Mesothelial cell of epicardium (in vitro differentiated cells): ENCODE results near the gene DNAJC18. TPM values are rescaled to one million over a fixed set of nuclear protein-coding genes. Genes with fewer than 3 reads are reported as not detected.
"Not testable (repeated sequence)": the region's sequence is repeated elsewhere in the genome, so short reads cannot be mapped to it uniquely, and the experiment has no call there.

Source experiments
- DNase-seq, 2 experiments: peaks; one replicate each; pipeline ENCODE4 v3.0.0; 2021; ENCODE audit warnings: low spot score in 2 of 2; ENCODE audit not compliant: unreplicated experiment in 2 of 2
- H3K27ac Mint-ChIP-seq: 2 replicates; pipeline ENCODE4 v1.8.0; 2021; ENCODE audit warnings: mixed read lengths
- H3K27me3 Mint-ChIP-seq: 2 replicates; pipeline ENCODE4 v1.8.0; 2021; ENCODE audit warnings: low read depth, mixed read lengths
- H3K36me3 Mint-ChIP-seq: 2 replicates; pipeline ENCODE4 v1.8.0; 2021; ENCODE audit warnings: mixed read lengths
- H3K4me1 Mint-ChIP-seq: 2 replicates; pipeline ENCODE4 v1.8.0; 2021; ENCODE audit warnings: mixed read lengths
- H3K4me3 Mint-ChIP-seq: 2 replicates; pipeline ENCODE4 v1.8.0; 2021; ENCODE audit warnings: mild to moderate bottlenecking, moderate library complexity, mixed read lengths
- H3K9me3 Mint-ChIP-seq: 2 replicates; pipeline ENCODE4 v1.8.0; 2021; ENCODE audit warnings: mixed read lengths
- total RNA-seq: library from RNA; stranded (reverse); gene quantifications from 3 replicates; pipeline ENCODE4 v1.2.1, GENCODE V29; 2021
- TF ChIP-seq, protein P1 (sequence below): fragments of 200-600 bp; sonication (generic); IDR thresholded peaks from one replicate; pipeline ENCODE4 v1.5.0; 2021; ENCODE audit warnings: antibody characterized with exemption; ENCODE audit not compliant: unreplicated experiment

The DNAJC18 gene
- total RNA-seq, 1 donor from 2014 or later = 25.2 TPM

GRCh38 chr5:139451878-139452660 lies 12.7 kb upstream of the DNAJC18 start:
- H3K4me3 Mint-ChIP-seq = no peak overlapping the region
- H3K4me1 Mint-ChIP-seq = peaks cover 4% of the 10 kb centered on the region
- no peaks in the 10 kb centered on the region for H3K27me3 Mint-ChIP-seq
- no peaks in the 10 kb centered on the region for H3K36me3 Mint-ChIP-seq
- no peak overlapping the region for H3K27ac Mint-ChIP-seq
- no peaks in the 10 kb centered on the region for H3K9me3 Mint-ChIP-seq
- TF ChIP-seq, protein P1, sequence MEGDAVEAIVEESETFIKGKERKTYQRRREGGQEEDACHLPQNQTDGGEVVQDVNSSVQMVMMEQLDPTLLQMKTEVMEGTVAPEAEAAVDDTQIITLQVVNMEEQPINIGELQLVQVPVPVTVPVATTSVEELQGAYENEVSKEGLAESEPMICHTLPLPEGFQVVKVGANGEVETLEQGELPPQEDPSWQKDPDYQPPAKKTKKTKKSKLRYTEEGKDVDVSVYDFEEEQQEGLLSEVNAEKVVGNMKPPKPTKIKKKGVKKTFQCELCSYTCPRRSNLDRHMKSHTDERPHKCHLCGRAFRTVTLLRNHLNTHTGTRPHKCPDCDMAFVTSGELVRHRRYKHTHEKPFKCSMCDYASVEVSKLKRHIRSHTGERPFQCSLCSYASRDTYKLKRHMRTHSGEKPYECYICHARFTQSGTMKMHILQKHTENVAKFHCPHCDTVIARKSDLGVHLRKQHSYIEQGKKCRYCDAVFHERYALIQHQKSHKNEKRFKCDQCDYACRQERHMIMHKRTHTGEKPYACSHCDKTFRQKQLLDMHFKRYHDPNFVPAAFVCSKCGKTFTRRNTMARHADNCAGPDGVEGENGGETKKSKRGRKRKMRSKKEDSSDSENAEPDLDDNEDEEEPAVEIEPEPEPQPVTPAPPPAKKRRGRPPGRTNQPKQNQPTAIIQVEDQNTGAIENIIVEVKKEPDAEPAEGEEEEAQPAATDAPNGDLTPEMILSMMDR = no peak
- DNase-seq = no peak

DNA sequence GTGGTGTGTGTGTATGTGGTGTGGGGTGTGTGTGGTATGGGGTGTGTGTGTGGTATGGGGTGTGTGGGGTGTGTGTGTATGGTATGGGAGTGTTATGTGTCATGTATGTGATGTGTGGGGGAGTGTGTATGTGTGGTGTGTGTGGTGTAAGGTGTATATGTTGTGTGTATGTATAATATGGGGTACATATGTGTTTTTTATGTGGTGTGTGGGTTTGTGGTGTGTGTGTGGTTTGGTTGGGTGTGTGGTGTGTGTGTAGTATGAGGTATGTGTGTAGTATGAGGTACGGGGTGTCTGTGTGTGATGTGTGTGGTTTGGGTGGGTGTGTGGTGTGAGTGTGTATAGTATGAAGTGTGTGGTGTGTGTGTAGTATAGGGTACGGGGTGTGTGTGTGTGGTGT lies 11.9 kb upstream of the DNAJC18 start:
- no peaks in the 10 kb centered on the region for H3K36me3 Mint-ChIP-seq
- no peak overlapping the region for H3K4me3 Mint-ChIP-seq
- peaks cover 4% of the 10 kb centered on the region for H3K4me1 Mint-ChIP-seq
- H3K27ac Mint-ChIP-seq = no peak overlapping the region
- no peak for DNase-seq
- H3K9me3 Mint-ChIP-seq = no peaks in the 10 kb centered on the region
- TF ChIP-seq, protein P1 = no peak
- no peaks in the 10 kb centered on the region for H3K27me3 Mint-ChIP-seq

DNA sequence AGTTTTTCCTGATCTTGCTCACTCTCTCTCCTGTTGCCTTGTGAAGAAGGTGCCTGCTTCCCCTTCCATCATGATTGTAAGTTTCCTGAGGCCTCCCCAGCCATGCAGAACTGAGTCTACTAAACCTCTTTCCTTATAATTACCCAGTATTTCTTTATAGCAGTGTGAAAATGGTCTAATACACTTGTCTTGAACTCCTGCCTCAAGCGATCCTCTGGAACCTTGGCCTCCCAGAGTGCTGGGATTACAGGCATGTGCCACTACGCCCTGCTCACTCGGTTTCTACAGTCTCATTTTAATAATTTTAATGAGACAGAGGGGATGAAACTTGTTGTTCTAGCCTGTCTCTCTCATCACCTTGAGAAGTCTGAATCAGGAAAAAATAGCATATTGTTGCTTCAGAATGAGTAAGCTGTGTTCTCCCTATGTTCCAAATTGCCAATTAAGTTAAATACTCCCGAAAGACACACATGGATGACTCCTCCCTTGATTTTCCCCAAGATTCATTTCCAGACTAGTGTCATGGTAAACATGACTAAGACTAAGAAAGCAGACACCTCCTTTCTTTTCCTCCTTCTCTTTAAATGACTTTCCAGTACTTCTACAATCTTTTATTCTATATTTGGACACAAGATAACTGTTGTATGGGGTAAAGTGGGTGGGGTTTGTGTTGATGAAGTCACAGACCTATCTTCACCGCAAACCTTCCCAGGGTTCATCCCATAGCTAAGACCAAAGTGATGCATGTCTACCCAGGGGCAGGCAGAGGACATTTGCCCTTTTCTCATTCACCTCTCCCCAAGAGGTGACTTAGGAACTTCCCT lies 7.8 kb upstream of the DNAJC18 start:
- Mint-ChIP-seq H3K27ac (no peak overlapping the region), H3K4me3 (no peak overlapping the region), H3K9me3 (no peaks in the 10 kb centered on the region), H3K36me3 (no peaks in the 10 kb centered on the region), H3K4me1 (peaks cover 11% of the 10 kb centered on the region), H3K27me3 (no peaks in the 10 kb centered on the region)
- TF ChIP-seq, protein P1 = no peak
- no peak for DNase-seq

- no peaks in the 10 kb centered on the region for H3K9me3 Mint-ChIP-seq
- H3K27me3 Mint-ChIP-seq = no peaks in the 10 kb centered on the region
- peak overlapping the region; percentile 85 for H3K27ac Mint-ChIP-seq
- no peak overlapping the region for H3K4me3 Mint-ChIP-seq
- no peak for DNase-seq
- TF ChIP-seq, protein P1 = no peak
- H3K4me1 Mint-ChIP-seq = peaks cover 11% of the 10 kb centered on the region
- H3K36me3 Mint-ChIP-seq = no peaks in the 10 kb centered on the region
Observed at GRCh38 chr5:139445325-139446170, 6.2 kb upstream of the DNAJC18 start.

DNA sequence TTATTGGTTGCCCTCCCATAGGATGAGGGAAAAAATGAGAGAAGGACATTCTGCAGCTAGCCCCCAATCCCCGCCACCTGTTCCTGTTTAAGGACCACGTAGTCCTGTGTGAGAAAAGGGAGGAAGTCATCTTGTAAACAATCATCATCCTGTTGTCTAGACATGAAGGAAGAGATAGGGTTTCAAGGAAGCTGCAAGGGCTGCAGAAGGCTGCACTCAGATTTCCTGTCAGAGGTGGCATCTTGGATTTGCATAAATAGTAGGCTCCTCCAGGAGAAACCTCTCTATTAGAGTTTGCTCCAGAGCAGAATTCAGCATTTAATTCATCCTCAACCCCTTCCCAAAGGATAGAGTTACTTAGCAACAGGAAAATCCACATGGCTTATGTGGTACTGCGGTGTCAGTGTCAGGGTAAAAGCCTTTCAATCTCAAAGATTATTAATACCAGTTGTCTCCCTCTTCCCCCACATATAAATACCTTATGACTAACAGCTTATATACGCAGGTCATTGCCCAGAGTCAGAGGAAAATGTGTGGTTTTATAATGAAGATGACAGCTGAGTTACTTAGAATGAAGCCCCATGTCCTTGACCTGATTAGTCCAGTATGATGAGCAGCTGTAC lies 4.6 kb upstream of the DNAJC18 start:
- no peak overlapping the region for H3K27ac Mint-ChIP-seq
- DNase-seq = no peak
- peaks cover 17% of the 10 kb centered on the region for H3K4me1 Mint-ChIP-seq
- H3K9me3 Mint-ChIP-seq = no peaks in the 10 kb centered on the region
- H3K4me3 Mint-ChIP-seq = no peak overlapping the region
- no peaks in the 10 kb centered on the region for H3K27me3 Mint-ChIP-seq
- TF ChIP-seq, protein P1 = no peak
- no peaks in the 10 kb centered on the region for H3K36me3 Mint-ChIP-seq

- H3K4me1 Mint-ChIP-seq = peaks cover 16% of the 10 kb centered on the region
- H3K4me3 Mint-ChIP-seq = not testable (repeated sequence)
Observed at GRCh38 chr5:139440416-139440815, 1.1 kb upstream of the DNAJC18 start.

More at GRCh38 chr5:139440416-139440815, 1.1 kb upstream of the DNAJC18 start:
- DNase-seq, H3K27me3 Mint-ChIP-seq, H3K27ac Mint-ChIP-seq, H3K36me3 Mint-ChIP-seq, H3K9me3 Mint-ChIP-seq: not testable (repeated sequence)
